NCI-H1694 (cell line): Measurements from ENCODE around the gene BCAS3.
"Not testable (repeated sequence)": the region's sequence is repeated elsewhere in the genome, so short reads cannot be mapped to it uniquely, and the experiment has no call there.

Experiments
- DNase-seq: peaks from one replicate; lab custom pipeline; 2025; lab: John Stamatoyannopoulos, UW

Gene BCAS3

GRCh38 chr17:60747069-60747808 lies 69.6 kb downstream of the BCAS3 start:
- no peak for DNase-seq

GRCh38 chr17:60748204-60748603 lies 70.6 kb downstream of the BCAS3 start:
- no peak for DNase-seq

DNA sequence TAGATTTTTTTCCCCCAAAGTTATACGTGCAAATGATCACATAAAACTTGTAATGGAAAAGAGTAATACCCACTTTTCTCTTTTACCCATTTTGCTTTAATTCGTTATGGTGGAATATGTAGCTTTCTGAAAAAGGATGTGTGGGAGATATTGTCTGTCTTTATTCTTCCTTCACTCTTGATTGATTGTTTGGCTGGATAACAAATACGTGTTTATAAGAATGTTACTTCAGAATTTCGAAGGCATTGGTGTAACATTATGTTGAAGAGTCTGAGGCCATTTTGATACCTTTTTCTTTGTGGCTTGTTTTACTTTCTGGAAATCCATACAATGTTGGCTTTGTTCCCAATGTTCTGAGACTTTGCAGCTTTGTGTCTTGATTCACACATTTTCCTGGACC lies 71.4 kb downstream of the BCAS3 start:
- DNase-seq = no peak

GRCh38 chr17:60749708-60750107 lies 72.1 kb downstream of the BCAS3 start:
- no peak for DNase-seq

- no peak for DNase-seq
These were observed 73.0 kb downstream of the BCAS3 start for GRCh38 chr17:60750640-60751039.

GRCh38 chr17:60751884-60752283 lies 74.2 kb downstream of the BCAS3 start:
- DNase-seq = no peak

- DNase-seq = no peak
These were observed 75.4 kb downstream of the BCAS3 start for GRCh38 chr17:60752873-60753577.

GRCh38 chr17:60754057-60754604 lies 76.5 kb downstream of the BCAS3 start:
- no peak for DNase-seq

DNA sequence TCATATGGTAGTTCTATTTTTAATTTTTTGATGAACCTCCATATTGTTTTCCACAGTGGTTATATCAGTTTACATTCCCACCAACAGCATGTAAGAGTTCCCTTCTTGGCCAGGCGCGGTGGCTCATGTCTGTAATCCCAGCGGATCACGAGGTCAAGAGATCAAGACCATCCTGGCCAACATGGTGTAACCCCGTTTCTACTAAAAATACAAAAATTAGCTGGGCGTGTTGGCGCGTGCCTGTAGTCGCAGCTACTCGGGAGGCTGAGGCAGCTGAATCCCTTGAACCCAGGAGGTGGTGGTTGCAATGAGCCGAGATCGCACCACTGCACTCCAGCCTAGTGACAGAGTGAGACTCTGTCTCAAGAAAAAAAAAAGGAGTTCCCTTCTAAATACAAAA lies 79.1 kb downstream of the BCAS3 start:
- DNase-seq = not testable (repeated sequence)

DNA sequence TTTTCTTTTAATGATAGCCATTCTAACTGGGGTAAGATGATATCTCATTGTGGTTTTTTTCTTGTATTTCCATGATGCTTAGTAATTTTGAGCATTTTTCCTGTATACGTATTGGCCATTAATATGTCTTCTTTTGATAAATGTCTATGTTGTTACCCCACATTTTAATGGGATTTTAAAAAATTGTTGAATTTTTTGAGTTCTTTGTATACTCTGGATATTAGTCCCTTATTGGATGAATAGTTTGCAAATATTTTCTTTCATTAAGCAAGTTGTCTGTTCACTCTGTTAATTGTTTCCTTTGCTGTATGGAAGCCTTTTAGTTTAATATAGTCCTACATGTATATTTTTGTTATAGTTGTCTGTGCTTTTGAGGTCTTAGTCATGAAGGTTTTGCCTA lies 79.8 kb downstream of the BCAS3 start:
- DNase-seq = no peak

DNA sequence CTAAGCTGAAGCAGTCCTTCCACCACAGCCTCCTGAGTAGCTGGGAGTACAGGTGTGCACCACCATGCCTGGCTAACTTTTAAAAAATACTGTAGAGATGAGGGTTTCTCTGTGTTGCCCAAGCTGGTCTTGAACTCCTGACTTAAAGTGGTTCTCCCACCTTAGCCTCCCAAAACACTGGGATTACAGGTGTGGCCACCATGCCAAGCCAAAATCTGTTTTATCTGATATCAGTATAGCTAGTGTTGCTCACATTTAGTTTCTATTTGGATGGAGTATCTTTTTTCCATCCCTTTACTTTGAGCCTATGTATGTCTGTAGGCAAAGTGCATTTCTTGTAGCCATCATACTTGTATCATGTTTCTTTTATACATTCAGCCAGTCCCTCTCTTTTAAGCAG lies 82.1 kb downstream of the BCAS3 start:
- DNase-seq = no peak

- not testable (repeated sequence) for DNase-seq
These were observed 83.7 kb downstream of the BCAS3 start for GRCh38 chr17:60761301-60761700.

- DNase-seq = no peak
These were observed 89.1 kb downstream of the BCAS3 start for GRCh38 chr17:60766778-60767190.

DNA sequence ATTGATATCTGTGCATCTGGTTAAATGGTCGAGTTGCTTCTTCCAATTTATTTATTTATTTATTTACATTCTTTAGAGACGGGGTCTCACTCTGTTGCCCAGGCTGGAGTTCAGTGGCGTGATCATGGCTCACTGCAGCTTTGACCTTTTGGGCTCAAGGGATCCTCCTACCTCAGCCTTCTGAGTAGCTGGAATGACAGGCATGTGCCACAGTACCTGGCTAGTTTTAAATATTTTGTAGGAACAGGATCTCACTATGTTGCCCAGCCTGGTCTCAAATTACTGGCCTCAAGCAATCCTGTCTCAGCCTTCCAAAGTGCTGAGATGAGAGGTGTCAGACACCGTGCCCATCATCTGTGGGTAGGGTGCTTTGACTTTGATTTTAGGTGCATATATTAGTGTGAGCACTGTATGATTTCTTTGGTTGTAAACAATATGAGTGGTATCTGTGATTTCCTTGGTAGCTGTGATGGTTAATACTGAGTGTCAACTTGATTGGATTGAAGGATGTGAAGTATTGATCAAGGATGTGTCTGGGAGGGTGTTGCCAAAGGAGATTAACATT lies 90.2 kb downstream of the BCAS3 start:
- no peak for DNase-seq

DNA sequence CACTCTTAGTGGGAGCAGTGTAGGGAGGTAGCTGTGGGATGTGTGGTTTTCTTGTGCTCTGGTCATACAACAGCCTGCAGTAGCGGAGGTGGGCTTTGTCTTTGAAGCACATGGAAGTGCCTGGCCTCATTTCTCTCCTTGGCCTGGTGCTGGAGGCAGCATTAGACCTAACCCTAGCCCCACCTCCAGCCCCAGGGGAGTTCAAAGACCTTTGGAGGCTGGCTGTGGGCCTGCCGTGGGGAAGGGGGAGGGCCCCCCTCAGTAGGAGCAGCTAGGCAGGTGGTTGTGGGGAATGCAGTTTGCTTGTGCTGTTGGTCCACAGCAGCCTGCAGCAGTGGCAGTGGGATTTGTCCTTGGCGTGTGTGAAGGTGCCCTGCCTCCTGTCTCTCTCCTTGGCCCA lies 91.7 kb downstream of the BCAS3 start:
- no peak for DNase-seq

GRCh38 chr17:60770946-60771422 lies 93.3 kb downstream of the BCAS3 start:
- no peak for DNase-seq

DNA sequence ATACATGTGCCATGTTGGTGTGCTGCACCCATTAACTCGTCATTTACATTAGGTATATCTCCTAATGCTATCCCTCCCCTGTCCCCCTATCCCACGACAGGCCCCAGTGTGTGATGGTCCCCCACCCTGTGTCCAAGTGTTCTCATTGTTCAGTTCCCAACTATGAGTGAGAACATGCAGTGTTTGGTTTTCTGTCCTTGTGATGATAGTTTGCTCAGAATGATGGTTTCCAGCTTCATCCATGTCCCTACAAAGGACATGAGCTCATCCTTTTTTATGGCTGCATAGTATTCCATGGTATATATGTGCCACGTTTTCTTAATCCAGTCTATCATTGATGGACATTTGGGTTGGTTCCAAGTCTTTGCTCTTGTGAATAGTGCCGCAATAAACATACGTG lies 94.0 kb downstream of the BCAS3 start:
- not testable (repeated sequence) for DNase-seq

DNA sequence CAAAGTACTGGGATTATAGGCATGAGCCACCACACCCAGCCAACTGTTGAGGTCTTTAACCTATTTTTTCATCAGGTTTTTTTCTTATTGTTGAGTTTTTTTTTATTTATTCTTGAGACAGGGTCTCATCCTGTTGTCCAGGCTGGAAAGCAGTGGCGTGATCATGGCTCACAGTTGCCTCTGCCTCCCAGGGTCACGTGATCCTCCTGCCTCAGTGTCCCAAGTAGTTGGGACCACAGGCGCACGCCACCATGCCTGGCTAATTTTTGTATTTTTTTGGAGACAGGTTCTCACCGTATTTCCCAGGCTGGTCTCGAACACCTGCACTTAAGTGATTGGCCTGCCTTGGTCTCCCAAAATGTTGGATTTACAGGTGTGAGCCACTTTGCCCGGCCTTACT lies 95.9 kb downstream of the BCAS3 start:
- no peak for DNase-seq

GRCh38 chr17:60781880-60782412 lies 104.3 kb downstream of the BCAS3 start:
- DNase-seq = no peak

GRCh38 chr17:60782742-60783141 lies 105.1 kb downstream of the BCAS3 start:
- no peak for DNase-seq

DNA sequence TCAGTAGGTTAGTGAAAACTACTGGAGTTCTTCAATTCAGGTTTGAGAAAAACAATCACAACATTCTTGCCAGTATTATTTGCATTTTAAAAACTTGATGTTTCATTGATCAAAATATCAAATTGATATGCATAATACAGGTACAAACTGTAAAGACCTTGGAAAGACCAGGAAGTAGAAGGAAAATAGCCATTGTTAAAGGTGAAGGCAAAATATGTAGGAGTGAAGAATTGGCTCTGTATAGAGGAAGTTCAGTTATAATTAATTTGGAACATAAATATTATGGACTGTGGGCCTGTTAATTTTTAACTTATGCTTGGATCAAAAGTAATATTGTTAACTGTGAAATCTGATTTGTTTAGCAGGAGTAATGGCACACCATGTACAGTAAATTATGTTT lies 112.6 kb downstream of the BCAS3 start:
- DNase-seq = no peak

DNA sequence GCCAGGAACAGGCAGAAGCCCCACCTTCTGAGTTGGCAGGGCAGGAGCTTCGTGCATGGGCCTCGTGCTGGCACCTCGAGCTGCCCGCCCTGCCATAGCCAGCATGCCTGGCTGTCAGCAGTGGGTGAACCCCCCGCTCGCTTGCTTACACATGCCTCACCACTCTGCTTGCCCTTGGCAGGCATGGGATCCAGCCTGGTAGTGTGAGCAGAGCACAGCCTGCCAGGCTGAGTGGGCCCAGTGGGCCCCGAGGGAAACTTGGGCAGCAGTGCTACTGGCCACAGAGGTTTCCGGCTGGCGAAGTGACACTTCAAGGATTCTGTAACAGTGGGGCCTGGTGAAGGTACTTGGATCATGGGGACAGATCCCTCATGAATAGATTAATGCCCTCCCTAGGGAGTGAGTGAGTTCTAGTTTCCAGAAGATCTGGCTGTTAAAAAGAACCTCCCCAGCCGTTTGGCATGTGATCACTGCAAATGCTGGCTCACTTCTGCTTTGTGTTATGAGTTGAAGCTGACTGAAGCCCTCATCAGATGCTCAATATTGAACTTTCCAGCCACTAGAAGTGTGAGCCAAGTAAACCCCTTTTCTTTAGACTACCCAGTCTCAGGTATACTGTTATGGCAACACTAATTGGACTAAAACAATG lies 114.7 kb downstream of the BCAS3 start:
- DNase-seq = no peak
